H9 (cell line): Measurements from ENCODE around the gene PARG. TPM values are rescaled to one million over a fixed set of nuclear protein-coding genes. Genes with fewer than 3 reads are reported as not detected.
"Not testable (repeated sequence)": the region's sequence is repeated elsewhere in the genome, so short reads cannot be mapped to it uniquely, and the experiment has no call there.

ENCODE experiments used
- DNase-seq: peaks from one replicate; pipeline ENCODE4 v3.0.0-alpha.2; 2017
- H2AFZ ChIP-seq: one replicate; pipeline ENCODE4 v1.6.1; 2013; ENCODE audit warnings: mild to moderate bottlenecking, low read length, control low read depth, moderate library complexity
- H2AK5ac ChIP-seq: 2 replicates; pipeline ENCODE4 v1.6.1; 2013; ENCODE audit warnings: low read length, control low read depth, mixed read lengths; ENCODE audit not compliant: insufficient read length
- H2BK120ac ChIP-seq: one replicate; pipeline ENCODE4 v1.6.1; 2013; ENCODE audit warnings: low read depth, mild to moderate bottlenecking, low read length, control low read depth, inconsistent platforms; ENCODE audit not compliant: poor library complexity, severe bottlenecking
- H2BK12ac ChIP-seq: 2 replicates; pipeline ENCODE4 v1.6.1; 2013; ENCODE audit warnings: low read length, control low read depth, mixed read lengths, low read depth; ENCODE audit not compliant: insufficient read length
- H2BK15ac ChIP-seq: 2 replicates; pipeline ENCODE4 v1.6.1; 2013; ENCODE audit warnings: low read depth, low read length, control low read depth
- H2BK20ac ChIP-seq: one replicate; pipeline ENCODE4 v1.6.1; 2013; ENCODE audit warnings: low read depth, mild to moderate bottlenecking, low read length, control low read depth, inconsistent platforms; ENCODE audit not compliant: poor library complexity, severe bottlenecking
- H2BK5ac ChIP-seq: 2 replicates; pipeline ENCODE4 v1.6.1; 2013; ENCODE audit warnings: low read length, control low read depth, mixed read lengths; ENCODE audit not compliant: insufficient read length
- H3K14ac ChIP-seq: 2 replicates; pipeline ENCODE4 v1.6.1; 2013; ENCODE audit warnings: low read length, control low read depth; ENCODE audit not compliant: insufficient read depth
- H3K18ac ChIP-seq: 2 replicates; pipeline ENCODE4 v1.6.1; 2013; ENCODE audit warnings: low read depth, mild to moderate bottlenecking, mixed read lengths, low read length, control low read depth; ENCODE audit not compliant: insufficient read length
- H3K23ac ChIP-seq: 2 replicates; pipeline ENCODE4 v1.6.1; 2013; ENCODE audit warnings: low read length, control low read depth, mixed read lengths, low read depth; ENCODE audit not compliant: insufficient read length
- H3K23me2 ChIP-seq: 2 replicates; pipeline ENCODE4 v1.6.1; 2013; ENCODE audit warnings: low read depth, mild to moderate bottlenecking, mixed read lengths, low read length, control low read depth; ENCODE audit not compliant: insufficient read length, poor library complexity, severe bottlenecking
- H3K27ac ChIP-seq: 2 replicates; pipeline ENCODE4 v1.5.1; 2013; ENCODE audit warnings: low read length, control low read depth, mixed read lengths, low read depth; ENCODE audit not compliant: insufficient read length
- H3K27me3 ChIP-seq: 2 replicates; pipeline ENCODE4 v1.6.1; 2013; ENCODE audit warnings: low read length, control low read depth, inconsistent platforms; ENCODE audit not compliant: insufficient read depth
- H3K4ac ChIP-seq: 2 replicates; pipeline ENCODE4 v1.6.1; 2013; ENCODE audit warnings: low read depth, mild to moderate bottlenecking, control low read depth, inconsistent platforms, low read length, moderate library complexity
- H3K4me1 ChIP-seq: 2 replicates; pipeline ENCODE4 v1.6.1; 2013; ENCODE audit warnings: low read length, control low read depth, inconsistent platforms; ENCODE audit not compliant: insufficient read depth
- H3K4me2 ChIP-seq: 2 replicates; pipeline ENCODE4 v1.6.1; 2013; ENCODE audit warnings: low read length, control low read depth, mixed read lengths; ENCODE audit not compliant: insufficient read length, insufficient read depth
- H3K56ac ChIP-seq: 2 replicates; pipeline ENCODE4 v1.6.1; 2013; ENCODE audit warnings: low read depth, mild to moderate bottlenecking, mixed read lengths, low read length, control low read depth; ENCODE audit not compliant: insufficient read length
- H3K79me1 ChIP-seq: 2 replicates; pipeline ENCODE4 v1.6.1; 2013; ENCODE audit warnings: low read depth, mild to moderate bottlenecking, moderate library complexity, low read length, control low read depth, inconsistent platforms; ENCODE audit not compliant: insufficient read depth, poor library complexity, severe bottlenecking
- H3K79me2 ChIP-seq: 2 replicates; pipeline ENCODE4 v1.6.1; 2013; ENCODE audit warnings: low read length, control low read depth, inconsistent platforms; ENCODE audit not compliant: insufficient read depth
- H3K9ac ChIP-seq: 2 replicates; pipeline ENCODE4 v1.6.1; 2013; ENCODE audit warnings: low read length, control low read depth, mixed read lengths; ENCODE audit not compliant: insufficient read length; ENCODE audit errors: extremely low read depth
- H3K9me3 ChIP-seq: one replicate; pipeline ENCODE4 v1.6.1; 2013; ENCODE audit warnings: low read depth, low read length, inconsistent platforms; ENCODE audit not compliant: control insufficient read depth
- H3T11ph ChIP-seq: one replicate; pipeline ENCODE4 v1.6.1; 2013; ENCODE audit warnings: mild to moderate bottlenecking, low read length, control low read depth, inconsistent platforms
- H4K20me1 ChIP-seq: one replicate; pipeline ENCODE4 v1.6.1; 2013; ENCODE audit not compliant: control insufficient read depth, insufficient read length, insufficient read depth
- H4K5ac ChIP-seq: 2 replicates; pipeline ENCODE4 v1.6.1; 2013; ENCODE audit warnings: low read depth, mild to moderate bottlenecking, mixed read lengths, low read length, control low read depth; ENCODE audit not compliant: insufficient read length
- H4K8ac ChIP-seq: replicated peaks from 2 replicates; pipeline ENCODE4 v1.6.1; 2013; ENCODE audit warnings: low read length, control low read depth, mixed read lengths, low read depth; ENCODE audit not compliant: insufficient read length
- H4K91ac ChIP-seq: 2 replicates; pipeline ENCODE4 v1.6.1; 2013; ENCODE audit warnings: low read depth, mild to moderate bottlenecking, moderate library complexity, mixed read lengths, low read length, control low read depth; ENCODE audit not compliant: insufficient read length
- H3K27ac Mint-ChIP-seq, 3 experiments: 2 replicates in 2 of 3; 3 replicates in 1 of 3; pipeline ENCODE4 v1.8.0; 2020 to 2021; ENCODE audit warnings: mixed read lengths in 3 of 3, mild to moderate bottlenecking in 1 of 3, moderate library complexity in 1 of 3
- H3K27me3 Mint-ChIP-seq: 2 replicates; pipeline ENCODE4 v1.8.0; 2021; ENCODE audit warnings: low read depth, mild to moderate bottlenecking, moderate library complexity, mixed read lengths
- H3K36me3 Mint-ChIP-seq, 3 experiments: 2 replicates in 2 of 3; 3 replicates in 1 of 3; pipeline ENCODE4 v1.8.0; 2020 to 2021; ENCODE audit warnings: low read depth in 3 of 3, mixed read lengths in 3 of 3; ENCODE audit not compliant: insufficient read depth in 1 of 3
- H3K4me1 Mint-ChIP-seq, 2 experiments: 2 replicates each; pipeline ENCODE4 v1.8.0; 2020; ENCODE audit warnings: mixed read lengths in 2 of 2
- H3K4me3 Mint-ChIP-seq, 2 experiments: 2 replicates in 1 of 2; 3 replicates in 1 of 2; pipeline ENCODE4 v1.8.0; 2020 to 2021; ENCODE audit warnings: mild to moderate bottlenecking in 2 of 2, mixed read lengths in 2 of 2, moderate library complexity in 1 of 2
- H3K9me3 Mint-ChIP-seq, 2 experiments: 2 replicates in 1 of 2; 3 replicates in 1 of 2; pipeline ENCODE4 v1.8.0; 2020; ENCODE audit warnings: mild to moderate bottlenecking in 2 of 2, mixed read lengths in 2 of 2, moderate library complexity in 1 of 2
- WGBS: extraction: QIAGEN DNeasy Blood & Tissue Kit; methylation state at CpG from one replicate; pipeline ENCODE4 v1.1.7; 2013; ENCODE audit warnings: missing lambda C conversion rate, low lambda C conversion rate, mixed read lengths; ENCODE audit not compliant: insufficient read length; ENCODE audit errors: extremely low coverage; 5-methylcytosine and 5-hydroxymethylcytosine counted together
- total RNA-seq: library from RNA; stranded (reverse); gene quantifications from 2 replicates; pipeline ENCODE4 v1.2.1, GENCODE V29; 2021

PARG gene
- total RNA-seq, 1 experiment from 2014 or later = 48.3 TPM

DNA sequence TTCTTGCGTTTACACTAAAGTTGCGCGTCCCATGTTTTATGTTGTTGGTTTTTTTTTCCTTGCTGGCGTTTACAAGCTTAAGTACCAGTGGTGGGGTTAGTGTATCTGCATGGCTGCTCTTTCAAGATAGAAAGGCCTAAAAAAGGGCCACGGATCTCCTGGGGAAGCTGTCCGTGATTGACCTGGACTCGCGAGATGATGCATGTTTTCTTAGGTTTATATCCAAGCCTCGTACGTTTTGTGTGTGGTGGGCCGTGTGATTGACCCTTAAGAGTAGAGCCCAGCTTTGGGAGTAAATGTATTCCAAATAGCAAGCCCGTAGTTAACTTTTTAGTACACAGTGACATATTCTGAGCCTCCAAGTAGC, 495 bp upstream of the PARG start:
- H4K91ac ChIP-seq, H3T11ph ChIP-seq, H3K23me2 ChIP-seq, H4K8ac ChIP-seq, H4K5ac ChIP-seq, H3K9me3 Mint-ChIP-seq, H2BK12ac ChIP-seq, H3K27ac ChIP-seq, H3K27me3 Mint-ChIP-seq, H3K23ac ChIP-seq, H3K14ac ChIP-seq, H3K56ac ChIP-seq, H3K27me3 ChIP-seq, H3K9me3 ChIP-seq, H3K4ac ChIP-seq, H3K79me1 ChIP-seq, H3K4me1 ChIP-seq, H2BK15ac ChIP-seq, DNase-seq, H2BK20ac ChIP-seq, H2BK5ac ChIP-seq, H2BK120ac ChIP-seq, H4K20me1 ChIP-seq, H2AK5ac ChIP-seq, H2AFZ ChIP-seq: not testable (repeated sequence)
- H3K27ac Mint-ChIP-seq = peak overlapping the region; percentile 98 to 100 (median 99)
- Histone ChIP-seq H3K4me2 (peak overlapping the region; percentile 76), H3K79me2 (peaks cover 22% of the 10 kb centered on the region; the same call in 1 of the 2 replicates), H3K9ac (peak overlapping the region; percentile 89), H3K18ac (peak overlapping the region; percentile 13)
- WGBS = no CpG with 5 or more reads among the region's 12 CpGs
- peaks cover 7 to 22% of the 10 kb centered on the region in 2 experiments for H3K4me1 Mint-ChIP-seq
- H3K4me3 Mint-ChIP-seq = peak overlapping the region; percentile 96 to 99
- peaks cover 8 to 25% (median 10%) of the 10 kb centered on the region in 3 experiments; a peak in 6 of 7 replicates for H3K36me3 Mint-ChIP-seq

DNA sequence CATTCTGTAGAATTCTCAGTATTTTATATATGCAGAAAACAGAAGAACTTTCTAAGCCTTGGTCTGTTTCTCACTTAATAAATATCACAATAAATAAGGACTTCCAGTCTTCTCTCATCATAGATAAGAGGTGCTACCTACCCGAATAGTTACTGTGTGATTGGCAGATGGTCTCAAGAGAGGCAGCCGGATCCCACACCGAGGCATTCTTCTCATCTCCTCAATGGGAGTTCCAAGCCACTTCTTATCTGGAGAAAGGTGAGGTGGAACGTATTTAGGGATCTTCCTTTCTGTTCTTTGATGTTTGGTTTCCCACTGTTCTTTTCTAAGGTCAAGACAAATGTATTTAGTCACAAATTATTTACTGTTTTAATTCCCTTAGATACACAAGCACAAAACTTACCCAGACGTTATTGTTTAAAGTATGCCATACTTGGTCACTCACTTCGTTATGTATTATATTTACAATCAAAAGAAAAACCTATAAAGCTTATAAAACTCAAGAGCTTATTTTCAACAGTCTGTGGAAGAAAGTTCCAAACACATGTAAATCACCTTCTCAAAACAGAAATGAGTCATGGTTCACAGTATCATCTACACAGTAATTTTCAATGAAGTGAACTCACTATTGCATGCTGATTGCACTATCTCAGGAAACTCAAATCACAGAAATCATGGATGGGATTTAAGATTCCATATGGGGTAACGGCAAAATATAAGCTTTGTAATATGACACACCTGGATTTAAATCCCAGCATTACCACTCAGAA, 9.7 kb downstream of the PARG start:
- H2AFZ ChIP-seq, H3K79me2 ChIP-seq, H2BK120ac ChIP-seq, H2BK5ac ChIP-seq, DNase-seq, H2BK20ac ChIP-seq, H4K5ac ChIP-seq, H4K20me1 ChIP-seq, H3K9ac ChIP-seq, H3K4me1 ChIP-seq, H3K23me2 ChIP-seq, H2AK5ac ChIP-seq, H3K4me2 ChIP-seq, H4K8ac ChIP-seq, H3K9me3 ChIP-seq, H3K23ac ChIP-seq, H3K14ac ChIP-seq, H3K4me1 Mint-ChIP-seq, H3K27me3 Mint-ChIP-seq, H3K18ac ChIP-seq, H3K27me3 ChIP-seq, H3K27ac ChIP-seq, H3K9me3 Mint-ChIP-seq, H3K79me1 ChIP-seq, H3K56ac ChIP-seq, H3K27ac Mint-ChIP-seq, H2BK12ac ChIP-seq, H3K4me3 Mint-ChIP-seq, H2BK15ac ChIP-seq, H4K91ac ChIP-seq, H3K4ac ChIP-seq, H3T11ph ChIP-seq: not testable (repeated sequence)
- WGBS = no CpG with 5 or more reads among the region's 7 CpGs
- peaks cover 5 to 18% (median 15%) of the 10 kb centered on the region in 3 experiments for H3K36me3 Mint-ChIP-seq
